HG02610 (cell line): ENCODE measurements around the gene CCDC192.
A peak's percentile ranks its signal among the peaks of the same experiment; 100 is the strongest.
"Not testable (repeated sequence)": the region's sequence is repeated elsewhere in the genome, so short reads cannot be mapped to it uniquely, and the experiment has no call there.

ENCODE experiments used
- ATAC-seq: cut with Tn5 transposase; IDR thresholded peaks from one replicate; pipeline ENCODE4 v1.9.1; 2021; ENCODE audit warnings: mild to moderate bottlenecking, moderate library complexity; ENCODE audit not compliant: unreplicated experiment

CCDC192 gene

GRCh38 chr5:127839496-127840197, 136.5 kb downstream of the CCDC192 start:
- peak; percentile 78 for ATAC-seq

GRCh38 chr5:127840198-127840524, 137.0 kb downstream of the CCDC192 start:
- peak; percentile 41 for ATAC-seq

DNA sequence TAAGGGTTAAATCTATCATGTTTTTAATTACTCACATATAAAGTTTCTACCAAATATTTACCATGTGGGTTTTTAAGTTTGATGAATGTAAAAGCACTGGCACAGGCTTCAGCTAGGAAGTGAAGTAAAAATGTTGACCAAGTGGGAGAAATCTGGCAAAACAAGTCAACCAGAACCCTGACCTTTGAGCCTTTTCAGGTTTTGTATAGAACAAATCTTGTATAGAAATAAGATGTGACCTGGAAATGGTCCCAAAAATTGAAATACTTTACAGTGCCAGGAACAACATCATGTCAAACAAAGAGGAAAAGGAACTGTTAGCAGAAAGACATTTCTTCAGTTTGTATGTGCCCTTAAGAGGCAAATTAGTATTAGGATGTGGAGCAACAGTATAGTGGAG, 137.6 kb downstream of the CCDC192 start:
- no peak for ATAC-seq

- ATAC-seq = no peak
Observed at GRCh38 chr5:127844581-127845021, 141.4 kb downstream of the CCDC192 start.

GRCh38 chr5:127846884-127847283, 143.7 kb downstream of the CCDC192 start:
- ATAC-seq = no peak

DNA sequence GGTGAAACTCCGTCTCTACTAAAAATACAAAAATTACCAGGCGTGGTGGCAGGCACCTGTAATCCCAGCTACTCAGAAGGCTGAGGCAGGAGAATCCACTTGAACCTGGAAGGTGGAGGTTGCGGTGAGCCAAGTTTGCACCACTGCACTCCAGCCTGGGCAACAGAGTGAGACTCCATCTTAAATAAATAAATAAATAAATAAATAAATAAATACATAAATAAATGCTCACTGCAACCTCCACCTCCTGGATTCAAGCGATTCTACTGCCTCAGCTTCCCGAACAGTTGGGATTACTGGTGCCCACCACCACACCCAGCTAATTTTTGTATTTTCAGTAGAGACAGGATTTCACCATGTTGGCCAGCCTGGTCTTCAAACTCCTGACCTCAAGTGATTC, 144.4 kb downstream of the CCDC192 start:
- ATAC-seq = not testable (repeated sequence)

DNA sequence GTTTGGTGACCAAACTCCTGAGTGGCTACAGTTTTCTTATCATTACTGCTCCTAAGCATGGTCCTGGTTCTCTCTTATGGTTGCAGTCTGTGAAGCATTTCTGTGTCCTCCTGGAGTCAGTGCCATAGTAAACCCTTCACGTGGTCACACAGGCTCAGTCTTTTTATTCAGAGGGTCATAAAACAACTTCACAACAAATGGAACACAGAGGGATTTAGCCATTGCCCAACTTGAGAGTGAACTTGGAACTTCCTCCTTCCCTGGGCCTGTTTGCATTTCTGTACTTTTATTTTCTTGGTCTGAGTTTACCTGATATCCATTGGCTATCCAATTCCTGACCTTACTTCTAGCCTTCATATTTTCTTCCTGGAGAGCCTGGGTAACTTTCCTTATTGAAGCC, 144.9 kb downstream of the CCDC192 start:
- ATAC-seq = no peak

DNA sequence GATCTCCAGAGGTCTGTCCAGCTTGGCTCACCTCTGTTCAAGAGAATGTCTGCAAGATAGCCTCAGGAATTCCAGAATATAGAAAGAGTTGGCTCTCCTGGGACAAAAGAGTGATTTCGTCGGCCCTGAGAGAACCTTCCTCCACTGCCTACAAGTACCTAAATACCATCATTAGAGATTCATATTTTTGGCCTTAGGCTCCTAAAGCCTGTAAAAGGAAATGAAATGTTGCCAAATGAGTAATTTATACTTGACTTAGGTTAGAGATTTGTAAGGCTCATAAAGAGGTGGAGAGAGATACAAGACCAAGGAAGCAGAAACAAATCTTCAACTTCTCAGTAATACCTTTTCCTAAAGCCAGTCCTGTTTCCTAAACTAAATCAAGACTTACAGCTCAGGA, 146.2 kb downstream of the CCDC192 start:
- no peak for ATAC-seq

GRCh38 chr5:127849891-127850290, 146.7 kb downstream of the CCDC192 start:
- ATAC-seq = no peak

GRCh38 chr5:127851964-127852363, 148.8 kb downstream of the CCDC192 start:
- ATAC-seq = no peak

DNA sequence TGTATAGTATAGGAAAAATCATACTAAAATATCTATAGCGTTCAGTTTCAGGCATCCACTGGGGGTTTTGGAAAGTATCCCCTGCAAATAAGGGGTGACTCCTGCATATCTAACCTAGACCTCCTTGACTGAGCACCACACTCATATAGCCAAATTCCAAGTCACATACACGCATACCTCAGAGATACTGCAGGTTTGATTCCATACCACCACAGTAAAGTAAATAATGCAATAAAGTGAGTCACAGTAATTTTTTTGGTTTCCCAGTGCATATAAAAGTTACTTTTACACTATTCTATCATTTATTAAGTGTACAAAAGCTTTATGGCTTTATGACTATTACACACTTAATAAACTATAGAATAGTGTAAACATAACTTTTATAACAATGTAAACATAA, 151.3 kb downstream of the CCDC192 start:
- no peak for ATAC-seq

- peak; percentile 89 for ATAC-seq
Observed at GRCh38 chr5:127856292-127856691, 153.1 kb downstream of the CCDC192 start.

- ATAC-seq = no peak
Observed at GRCh38 chr5:127858116-127858784, 155.1 kb downstream of the CCDC192 start.

GRCh38 chr5:127860291-127860690, 157.1 kb downstream of the CCDC192 start:
- ATAC-seq = no peak

DNA sequence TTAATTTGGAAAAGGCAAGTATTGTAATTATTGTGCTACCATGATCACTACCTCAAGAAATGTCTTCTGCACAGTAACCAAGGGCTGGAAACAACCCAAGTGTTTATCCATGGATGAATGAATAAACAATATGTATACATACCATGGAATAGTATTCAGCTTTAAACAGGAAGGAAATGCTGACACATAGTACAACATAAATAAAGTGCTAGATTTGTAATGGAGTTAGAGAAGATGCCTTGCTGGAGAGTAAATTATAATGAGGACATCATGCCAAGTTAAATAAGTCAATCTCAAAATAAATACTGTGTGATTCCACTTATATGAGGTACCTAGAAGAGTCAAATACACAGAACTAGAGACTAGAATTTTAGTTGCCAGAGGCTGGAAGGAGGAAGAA, 160.0 kb downstream of the CCDC192 start:
- ATAC-seq = no peak

- ATAC-seq = no peak
Observed at GRCh38 chr5:127863610-127864395, 160.6 kb downstream of the CCDC192 start.

DNA sequence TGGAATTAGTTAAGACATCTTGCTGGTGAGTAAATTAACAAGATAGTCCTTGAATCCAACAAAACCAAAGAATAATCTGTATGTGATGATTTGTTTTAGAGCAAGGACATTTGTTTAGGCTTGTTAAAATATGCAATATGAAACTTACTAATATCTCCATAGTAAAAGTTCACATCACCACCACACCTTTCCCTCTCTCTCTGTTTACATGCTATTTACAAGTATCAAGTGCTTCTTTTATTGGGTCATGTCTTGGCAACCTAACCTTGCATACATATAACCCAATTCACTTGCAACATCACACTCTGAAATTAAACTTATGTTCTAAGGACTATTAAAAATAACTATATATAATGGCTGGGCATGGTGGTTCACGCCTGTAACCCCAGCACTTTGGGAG, 161.3 kb downstream of the CCDC192 start:
- ATAC-seq = no peak

DNA sequence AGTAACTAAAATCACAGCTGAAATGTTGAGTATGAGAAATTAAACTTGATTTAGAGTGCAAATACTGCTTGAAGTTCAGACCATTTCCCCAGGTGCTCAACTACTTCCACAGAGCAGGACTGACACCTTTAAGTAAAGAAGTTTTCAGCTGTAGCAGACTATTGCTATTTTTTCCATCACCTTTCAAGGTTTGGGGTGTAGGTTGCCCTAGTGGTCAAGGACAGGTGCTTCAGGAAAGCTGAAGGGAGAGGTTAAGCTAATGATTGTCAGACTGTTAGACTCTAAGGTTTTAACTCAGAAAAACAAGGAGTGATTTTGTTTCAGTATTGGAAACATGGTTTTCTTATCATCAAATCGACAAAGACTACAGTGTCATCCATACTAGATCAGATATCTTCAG, 162.1 kb downstream of the CCDC192 start:
- no peak for ATAC-seq

DNA sequence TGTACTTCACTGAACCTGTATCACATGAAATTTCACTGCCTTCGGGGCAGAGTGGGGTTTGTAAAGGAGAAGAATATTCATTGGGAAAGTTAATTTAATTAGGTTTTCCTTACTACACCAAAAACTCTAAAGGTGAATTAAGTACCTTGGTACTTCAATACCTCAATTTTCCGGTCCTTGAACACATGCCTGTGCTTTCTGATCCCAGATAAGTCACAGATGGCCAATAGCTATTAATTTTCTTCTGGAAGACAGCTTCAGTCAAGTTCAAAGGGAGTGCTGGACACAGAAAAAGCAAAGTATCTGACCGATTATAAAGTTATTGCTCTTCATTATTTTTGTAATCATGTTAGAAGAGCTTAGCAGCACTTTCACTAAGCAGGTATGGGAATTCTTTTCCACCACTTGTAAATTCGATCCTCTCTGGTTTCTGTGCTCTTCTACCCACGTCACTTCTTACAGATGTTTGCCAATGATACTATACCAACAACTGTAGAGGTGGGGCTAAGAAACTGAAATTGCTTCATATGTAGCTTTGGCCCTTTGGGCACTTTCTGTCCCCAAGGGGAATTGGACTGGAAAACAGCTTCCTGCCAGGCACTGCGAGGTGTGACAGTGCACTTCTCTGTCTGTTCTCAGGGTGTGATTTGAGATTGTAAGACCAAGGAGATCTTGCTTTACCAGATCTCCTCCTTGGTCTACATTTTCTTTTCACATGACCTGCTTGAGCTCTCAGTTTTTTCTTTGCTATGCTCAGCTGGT, 164.0 kb downstream of the CCDC192 start:
- peak; percentile 80 for ATAC-seq

DNA sequence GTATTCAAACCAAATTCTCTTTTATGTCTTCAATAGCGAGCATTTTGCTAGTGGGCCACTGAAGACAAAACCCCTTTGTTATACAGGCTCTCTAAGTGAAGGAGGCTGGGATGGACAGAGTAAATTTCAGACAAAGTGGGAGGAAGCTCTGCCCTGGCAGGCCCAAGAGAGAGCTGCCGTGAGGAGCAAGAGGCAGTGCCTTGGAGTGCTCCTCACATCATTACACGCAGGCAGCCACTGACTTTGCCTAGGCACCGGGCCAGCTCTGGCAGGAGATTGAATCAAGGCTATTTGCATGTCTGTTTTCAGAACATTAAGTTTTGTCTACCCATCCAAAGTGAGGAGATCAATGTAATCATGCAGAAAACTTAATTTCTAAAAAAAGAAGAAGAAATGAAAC, 167.7 kb downstream of the CCDC192 start:
- ATAC-seq = peak; percentile 26

GRCh38 chr5:127871503-127872153, 168.4 kb downstream of the CCDC192 start:
- ATAC-seq = no peak
